ENCODE results near the gene IRF3.

Gene IRF3

GRCh38 chr19:49687150-49687549 is 21.5 kb upstream of the IRF3 start:
- no peak for DNase-seq

GRCh38 chr19:49686503-49687088 is 20.9 kb upstream of the IRF3 start:
- DNase-seq, result no peak

GRCh38 chr19:49685845-49686332 is 20.2 kb upstream of the IRF3 start:
- DNase-seq, result no peak

- no peak for DNase-seq
Measured at GRCh38 chr19:49684983-49685553, 19.4 kb upstream of the IRF3 start.

GRCh38 chr19:49684251-49684982 is 18.8 kb upstream of the IRF3 start:
- no peak for DNase-seq

- no peak for DNase-seq
Measured at GRCh38 chr19:49683814-49684250, 18.2 kb upstream of the IRF3 start.

- DNase-seq, result no peak
Measured at GRCh38 chr19:49682274-49682673, 16.6 kb upstream of the IRF3 start.

GRCh38 chr19:49681830-49682229 is 16.2 kb upstream of the IRF3 start:
- no peak for DNase-seq

GRCh38 chr19:49680421-49681351 is 15.0 kb upstream of the IRF3 start:
- DNase-seq, result peak; percentile 86

GRCh38 chr19:49679771-49680413 is 14.2 kb upstream of the IRF3 start:
- DNase-seq, result no peak

GRCh38 chr19:49678985-49679770 is 13.5 kb upstream of the IRF3 start:
- DNase-seq, result no peak

GRCh38 chr19:49677901-49678674 is 12.4 kb upstream of the IRF3 start:
- DNase-seq, result peak; percentile 85

GRCh38 chr19:49677231-49677900 is 11.7 kb upstream of the IRF3 start, which contains the start of gene PRMT1:
TSS of gene PRMT1 (plus strand) at chr19:49677271. CDS start at chr19:49677281, 10 bp downstream.
- DNase-seq, result peak; percentile 48

- peak; percentile 100 for DNase-seq
Measured at GRCh38 chr19:49676784-49677230, 11.2 kb upstream of the IRF3 start.

GRCh38 chr19:49676136-49676783 is 10.6 kb upstream of the IRF3 start:
- DNase-seq, result no peak

GRCh38 chr19:49672131-49672919 is 6.7 kb upstream of the IRF3 start:
- peak; percentile 71 for DNase-seq

- DNase-seq, result no peak
Measured at GRCh38 chr19:49669516-49669915, 3.9 kb upstream of the IRF3 start.

GRCh38 chr19:49667473-49667872 is 1.8 kb upstream of the IRF3 start:
- DNase-seq, result no peak

- DNase-seq, result no peak
Measured at GRCh38 chr19:49666120-49666444, 425 bp upstream of the IRF3 start.

Data from hematopoietic multipotent progenitor cell treated with erythropoietin and hydrocortisone succinate and interleukin-3 and kit ligand, for 8 days (in vitro differentiated cells).